A172 (cell line): Measurements from ENCODE around the gene TAAR9. TPM values are rescaled to one million over a fixed set of nuclear protein-coding genes. Genes with fewer than 3 reads are reported as not detected.

ENCODE experiments used
- DNase-seq: peaks from one replicate; pipeline ENCODE4 v3.0.0-alpha.2; 2015; ENCODE audit warnings: low spot score
- total RNA-seq: library from RNA; depleted of rRNA; stranded (reverse); fragments of >200 nt; shearing (Covaris generic); gene quantifications from 2 replicates; pipeline ENCODE4 v1.2.3, GENCODE V29; 2014; rRNA removed

TAAR9 gene, protein sequence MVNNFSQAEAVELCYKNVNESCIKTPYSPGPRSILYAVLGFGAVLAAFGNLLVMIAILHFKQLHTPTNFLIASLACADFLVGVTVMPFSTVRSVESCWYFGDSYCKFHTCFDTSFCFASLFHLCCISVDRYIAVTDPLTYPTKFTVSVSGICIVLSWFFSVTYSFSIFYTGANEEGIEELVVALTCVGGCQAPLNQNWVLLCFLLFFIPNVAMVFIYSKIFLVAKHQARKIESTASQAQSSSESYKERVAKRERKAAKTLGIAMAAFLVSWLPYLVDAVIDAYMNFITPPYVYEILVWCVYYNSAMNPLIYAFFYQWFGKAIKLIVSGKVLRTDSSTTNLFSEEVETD
- not detected in 2 replicates for total RNA-seq

DNA sequence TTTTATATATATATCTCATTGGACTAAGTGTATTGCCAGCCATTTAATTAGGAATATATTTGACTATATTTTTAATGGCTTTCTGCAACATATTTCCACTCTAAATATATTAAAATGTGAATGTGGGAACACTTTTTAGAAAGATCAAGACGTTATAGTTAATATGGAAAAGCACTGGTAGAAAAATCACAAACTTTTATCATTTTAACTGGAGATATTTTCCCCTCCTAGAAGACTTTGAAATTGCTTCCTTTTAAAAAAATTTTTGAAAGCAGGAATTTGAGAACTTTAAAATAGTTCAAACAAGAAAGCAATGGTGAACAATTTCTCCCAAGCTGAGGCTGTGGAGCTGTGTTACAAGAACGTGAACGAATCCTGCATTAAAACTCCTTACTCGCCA, at the start of gene TAAR9:
Gene TAAR9 (plus strand): TSS at position 301 of the 400 bp plus-strand sequence. CDS start 13 bp downstream, at position 314.
- no peak for DNase-seq

DNA sequence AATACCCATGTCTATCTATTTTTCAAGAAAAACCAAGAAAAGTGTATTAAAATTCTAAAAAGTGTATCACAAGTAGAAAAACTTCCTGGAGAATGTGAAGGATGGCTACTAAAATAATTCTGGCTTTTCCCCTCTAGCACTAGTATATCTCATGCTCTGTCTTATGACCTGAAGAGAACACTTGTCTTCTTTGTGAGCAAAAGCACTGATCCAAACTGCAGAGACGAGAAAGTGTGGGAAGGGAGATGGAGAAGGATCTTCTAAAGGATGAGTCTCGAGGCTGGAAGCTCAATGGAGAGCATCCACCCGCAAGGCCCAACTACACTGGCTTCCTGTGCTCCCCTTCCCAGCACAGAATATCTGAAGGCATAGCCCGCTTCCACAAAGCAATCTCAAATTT, 48.7 kb upstream of the TAAR9 start:
- no peak for DNase-seq

DNA sequence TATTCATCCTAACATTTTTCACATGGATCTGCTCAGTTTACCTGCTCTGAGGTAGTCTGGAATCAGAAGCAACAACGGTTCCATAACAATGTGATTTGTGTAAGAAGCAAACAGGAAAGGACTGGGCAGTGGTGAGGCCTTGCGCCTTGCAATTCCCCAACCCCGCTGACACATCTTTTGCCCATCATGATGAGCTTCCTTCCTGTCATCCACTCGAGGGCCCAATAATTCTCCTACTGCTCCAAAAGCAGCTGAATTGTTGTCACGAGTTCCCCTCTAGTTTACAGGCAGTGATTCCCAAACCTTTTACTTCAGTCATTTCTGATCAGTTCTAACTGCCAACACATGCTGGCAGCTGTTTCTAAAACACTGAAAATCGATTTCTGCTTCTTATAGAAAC, 48.1 kb upstream of the TAAR9 start:
- no peak for DNase-seq

DNA sequence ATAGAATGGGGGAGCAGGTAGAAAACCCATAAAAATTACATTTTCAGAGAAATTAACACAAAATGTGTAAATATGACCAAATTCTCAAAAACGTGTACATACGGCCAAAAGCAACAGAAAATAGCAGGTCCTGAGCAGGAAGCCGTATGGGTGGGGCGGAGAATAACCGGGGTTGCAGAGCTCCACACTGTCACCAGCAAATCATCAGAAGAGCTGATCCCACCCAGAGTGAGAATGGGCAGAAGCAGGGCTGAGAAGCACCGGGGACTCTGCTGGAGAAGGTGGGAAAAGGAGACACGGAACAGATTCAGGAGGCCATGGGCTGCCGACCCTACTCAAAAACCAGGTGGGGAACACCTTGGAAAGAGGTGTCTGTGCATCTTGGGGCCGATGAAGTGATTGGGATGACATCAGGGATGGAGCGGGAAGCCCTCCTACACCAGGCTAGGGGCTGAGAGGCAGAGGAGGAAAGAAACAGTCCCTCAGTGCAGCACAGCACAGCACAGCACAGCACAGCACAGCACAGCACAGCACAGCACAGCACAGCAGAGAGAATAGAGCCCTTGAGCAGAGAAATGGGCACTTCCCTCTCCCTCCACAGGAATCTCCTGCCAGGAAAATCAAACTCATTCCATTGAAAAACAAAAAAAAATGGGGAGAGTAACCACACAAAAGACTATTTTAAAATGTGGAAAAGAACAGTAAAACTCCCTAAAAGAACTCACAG, 47.4 kb upstream of the TAAR9 start:
- no peak for DNase-seq

DNA sequence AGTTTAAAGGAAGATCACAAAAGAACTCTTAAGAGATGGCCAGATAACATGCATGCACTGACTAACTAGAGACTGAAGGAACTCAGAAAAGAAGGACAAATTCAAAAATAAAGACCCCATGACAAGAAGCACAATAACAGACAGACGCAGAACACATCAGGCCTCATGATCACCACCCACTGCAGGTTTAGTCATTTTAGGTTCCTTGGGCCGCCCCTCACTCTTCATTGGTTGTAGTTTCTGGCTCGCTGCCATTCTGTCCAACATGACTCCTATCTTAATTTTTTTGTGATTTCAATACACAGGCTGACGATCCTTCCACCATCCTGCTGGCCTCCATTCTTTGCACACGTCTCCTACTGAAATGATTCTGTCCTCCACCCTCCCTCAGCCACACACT, 46.8 kb upstream of the TAAR9 start:
- no peak for DNase-seq

DNA sequence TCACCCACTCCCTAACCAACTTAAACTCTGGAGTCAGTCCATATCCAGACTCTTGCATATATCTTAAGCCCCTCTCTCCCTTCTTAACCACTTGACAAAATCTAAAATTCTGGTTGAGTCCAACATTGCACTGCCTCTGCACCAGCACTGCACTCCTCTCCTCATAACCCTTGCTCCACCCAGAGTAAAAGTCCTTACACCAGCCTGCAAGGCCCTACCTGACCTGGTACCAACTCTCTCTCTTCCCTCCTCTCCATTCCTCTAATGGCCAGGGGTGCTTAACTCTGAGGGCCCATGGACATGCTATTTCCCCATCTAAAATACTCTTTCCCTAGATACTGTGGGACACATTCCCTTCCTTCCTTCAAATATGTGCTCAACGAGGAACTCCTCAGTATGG, 46.2 kb upstream of the TAAR9 start:
- DNase-seq: no peak

DNA sequence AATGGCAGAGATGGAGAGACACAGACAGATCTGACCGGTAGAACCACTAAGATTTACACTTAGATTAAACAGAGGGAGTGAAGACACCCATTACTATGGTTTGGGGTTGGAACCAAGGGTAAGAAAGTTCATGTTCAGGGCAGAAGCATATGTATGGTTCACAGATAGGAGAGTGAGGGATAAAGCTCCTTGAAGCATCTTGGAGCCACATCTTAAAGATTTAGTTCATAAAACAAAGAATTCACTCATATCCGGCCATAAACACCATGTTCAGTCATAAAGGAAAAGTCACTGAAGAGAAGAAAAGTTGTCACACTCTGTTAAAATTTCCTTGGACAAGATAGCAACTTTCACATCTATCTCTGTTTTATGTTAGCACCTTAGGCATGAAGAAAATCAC, 43.1 kb upstream of the TAAR9 start:
- DNase-seq: no peak

DNA sequence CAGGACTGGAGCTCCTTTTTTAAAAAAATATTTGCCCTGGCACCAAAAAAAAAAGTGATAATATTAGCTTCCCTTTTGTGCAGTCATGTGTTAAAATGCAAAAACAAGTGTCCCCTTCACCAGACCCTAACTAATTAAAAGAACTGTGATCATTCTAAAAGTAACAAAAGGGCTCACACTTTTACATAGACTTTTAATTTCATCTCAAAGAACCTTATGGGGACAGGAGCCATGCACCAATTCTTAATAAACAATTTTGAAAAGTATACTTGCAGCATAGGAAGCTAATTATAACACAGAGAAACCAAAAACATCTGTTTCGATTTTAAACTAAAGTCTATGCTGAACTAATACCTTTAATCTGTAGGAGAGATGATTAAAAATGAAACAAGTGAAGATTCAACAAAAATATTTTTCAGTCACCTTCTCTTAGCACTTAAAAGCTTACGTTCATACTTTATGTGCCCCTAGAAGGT, 42.4 kb upstream of the TAAR9 start:
- no peak for DNase-seq

DNA sequence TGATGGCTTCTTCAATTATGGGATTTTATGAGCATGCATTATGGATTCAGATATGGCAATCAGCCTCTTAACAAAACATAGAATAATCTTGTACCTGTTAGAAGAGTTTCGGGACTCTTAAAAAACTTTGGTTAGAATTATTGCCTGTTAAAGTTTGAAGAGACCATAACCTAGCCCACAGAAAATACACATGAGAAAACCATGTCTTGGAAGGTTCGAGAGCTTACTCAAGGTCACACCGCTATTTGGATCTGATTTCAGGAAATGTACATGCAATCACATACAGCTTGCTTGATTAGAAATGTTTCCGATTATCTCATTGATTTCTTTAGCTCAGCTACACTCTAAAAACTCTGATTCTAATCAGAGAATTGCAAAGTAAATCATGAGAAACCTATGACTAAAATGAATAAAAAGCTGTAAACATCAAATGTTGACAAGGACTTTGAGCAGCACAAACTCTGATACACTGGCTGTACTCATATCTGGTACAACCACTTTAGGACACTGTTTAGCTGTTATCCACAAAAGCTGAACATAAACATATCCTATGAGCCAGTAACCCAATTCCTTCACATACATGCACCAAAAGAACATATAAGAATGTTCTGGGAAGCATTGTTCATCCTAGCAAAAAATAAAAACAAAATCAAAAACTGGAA, 41.4 kb upstream of the TAAR9 start:
- no peak for DNase-seq

DNA sequence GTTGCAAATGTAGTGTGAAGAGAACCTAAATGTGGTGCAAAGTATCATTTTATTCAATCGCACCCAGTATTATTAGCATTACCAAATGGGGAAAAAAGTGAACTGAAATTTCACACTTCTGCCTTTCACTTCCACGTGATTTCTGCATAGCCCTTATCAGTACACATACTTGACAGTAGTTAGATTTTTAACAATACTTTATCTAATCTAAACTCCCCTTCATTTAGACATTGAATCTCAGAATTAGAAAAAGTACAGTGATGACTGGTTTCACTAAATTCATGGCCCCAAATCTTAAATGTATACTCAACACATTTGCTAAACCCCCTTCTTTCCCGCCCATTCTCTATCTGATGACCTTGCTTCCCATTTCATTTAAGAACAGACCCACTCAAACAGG, 39.4 kb upstream of the TAAR9 start:
- DNase-seq: no peak

DNA sequence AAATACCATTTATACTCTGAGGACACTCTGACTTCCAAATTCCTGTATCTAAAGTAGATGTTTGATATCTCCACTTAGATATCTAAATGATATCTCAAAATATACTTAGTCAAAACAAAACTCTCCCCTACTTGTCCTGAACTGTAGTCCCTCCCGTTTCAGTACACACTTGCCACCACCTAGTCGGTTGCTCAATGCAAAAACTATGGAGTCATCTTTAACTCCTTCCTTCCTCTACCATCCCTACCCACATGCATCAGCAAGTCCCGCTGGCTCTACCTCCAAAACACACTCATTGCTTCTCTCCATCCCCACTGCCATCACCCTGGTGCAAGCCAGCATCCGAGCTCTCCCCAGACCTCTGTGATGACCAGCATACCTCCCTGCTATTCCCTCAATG, 38.3 kb upstream of the TAAR9 start:
- DNase-seq: no peak

DNA sequence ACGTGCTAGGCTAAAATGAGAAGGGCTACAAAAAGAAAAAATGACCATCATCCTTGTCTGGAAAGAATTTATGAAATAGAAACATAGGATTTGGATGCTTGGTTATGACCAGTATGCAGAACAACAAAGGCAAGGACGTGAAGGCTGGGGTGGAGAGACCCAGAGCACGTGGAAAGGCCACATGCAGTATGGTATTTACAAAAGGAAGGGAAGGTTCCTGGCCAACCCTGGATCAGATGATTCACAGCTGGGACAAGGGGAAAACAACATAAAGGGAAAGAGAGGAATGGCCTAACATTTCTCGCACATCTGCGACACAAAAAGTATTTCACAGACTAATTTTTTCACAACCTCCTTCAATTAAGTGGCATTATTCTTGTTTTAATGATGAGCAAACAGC, 33.3 kb upstream of the TAAR9 start:
- no peak for DNase-seq

DNA sequence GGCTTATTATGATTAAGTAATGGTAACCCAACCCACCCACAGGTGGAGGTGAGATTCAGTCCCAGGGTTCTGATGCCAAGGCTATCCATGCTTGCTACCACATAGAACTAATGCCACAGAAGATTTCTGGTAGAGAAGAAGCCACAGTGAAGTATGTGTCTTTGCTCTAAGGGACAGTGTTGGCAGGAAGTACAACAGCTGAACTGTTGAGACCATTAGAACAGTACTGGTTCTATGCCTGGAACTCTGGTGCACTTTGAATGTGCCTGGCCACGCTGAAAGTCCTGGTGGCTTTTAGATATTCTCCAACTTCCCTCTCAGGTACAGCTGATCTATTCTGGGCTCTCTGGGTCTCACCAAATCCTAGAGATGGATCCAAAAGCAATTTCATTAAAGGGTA, 32.9 kb upstream of the TAAR9 start:
- no peak for DNase-seq

DNA sequence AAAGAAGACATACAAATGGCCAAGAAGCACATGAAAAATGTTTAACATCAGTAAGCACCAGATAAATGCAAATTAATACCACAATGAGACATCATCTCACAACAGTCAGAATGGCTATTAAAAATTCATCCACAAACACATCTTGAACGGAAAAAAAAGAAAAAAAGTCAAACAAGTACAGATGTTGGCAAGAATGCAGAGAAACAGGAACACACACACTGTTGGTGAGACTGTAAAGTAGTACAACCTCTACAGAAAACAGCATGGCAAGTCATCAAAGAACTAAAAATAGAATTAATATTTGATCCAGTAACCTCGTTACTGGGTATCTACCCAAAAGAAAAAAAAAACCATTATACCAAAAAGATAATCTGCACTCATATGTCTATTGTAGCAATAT, 31.6 kb upstream of the TAAR9 start:
- DNase-seq: no peak

DNA sequence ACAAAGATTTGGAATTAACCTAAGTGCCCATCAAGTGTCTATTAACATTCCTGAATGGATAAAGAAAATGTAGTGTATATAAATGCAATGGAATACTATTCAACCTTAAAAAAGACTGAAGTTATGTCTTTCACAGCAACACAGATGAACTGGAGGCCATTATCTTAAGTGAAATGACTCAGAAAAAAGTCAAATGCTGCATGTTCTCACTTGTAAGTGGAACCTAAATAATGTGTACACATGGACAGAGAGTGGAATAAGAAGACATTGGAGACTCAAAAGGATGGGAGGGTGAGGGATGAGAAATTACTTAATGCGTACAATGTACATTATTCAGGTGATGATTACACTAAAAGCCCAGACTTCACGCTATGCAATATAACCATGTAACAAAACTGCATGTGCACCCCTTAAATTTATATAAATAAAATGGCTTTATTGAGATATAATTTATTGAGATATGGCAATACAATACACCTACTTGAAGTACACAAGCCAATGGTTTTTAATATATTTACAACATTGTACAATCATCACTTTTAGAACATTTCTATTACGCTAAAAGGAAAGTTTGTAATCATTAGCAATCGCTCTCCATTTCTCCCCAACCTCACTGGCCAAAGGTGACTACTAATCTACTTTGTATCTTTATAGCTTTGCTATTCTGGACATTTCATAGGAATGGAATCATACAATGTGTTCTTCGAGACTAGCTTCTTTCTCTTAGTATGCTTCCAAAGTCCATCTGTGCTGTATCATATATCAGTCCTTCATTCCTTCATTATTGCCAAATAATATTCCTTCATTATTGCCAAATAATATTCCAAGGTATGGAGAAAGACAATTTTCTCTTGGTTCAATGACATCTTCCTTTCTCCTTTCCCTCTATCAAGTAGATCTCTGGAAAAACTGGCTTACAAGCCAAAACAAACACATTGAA, 30.9 kb upstream of the TAAR9 start:
- no peak for DNase-seq

DNA sequence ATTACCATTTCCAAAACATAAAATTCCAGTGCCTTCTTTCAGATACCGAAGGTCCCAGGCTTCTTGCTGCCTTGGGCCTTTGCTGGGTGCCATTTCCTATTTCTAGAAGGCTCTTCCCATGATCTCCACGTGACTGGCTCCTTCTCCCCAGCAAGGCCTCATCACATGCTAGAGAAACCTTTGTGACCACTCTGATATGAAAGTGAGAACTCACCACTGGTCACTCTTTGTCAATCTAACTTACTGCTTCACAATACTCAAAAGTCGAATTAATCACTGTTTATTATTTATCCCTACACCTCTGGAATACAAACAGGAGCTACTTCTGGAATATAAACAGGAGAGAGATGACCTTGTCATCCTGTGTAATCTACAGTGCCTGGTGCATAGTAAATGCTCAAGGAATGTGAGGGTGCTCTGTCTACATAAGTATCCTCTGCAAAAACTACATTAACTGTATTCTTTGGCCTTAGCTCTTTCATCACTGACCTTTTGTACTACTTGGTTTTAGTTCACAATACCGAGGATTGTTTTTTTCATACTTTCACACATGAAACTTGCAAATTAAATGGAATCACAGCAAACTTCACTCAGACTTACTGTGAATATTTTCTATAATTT, 26.8 kb upstream of the TAAR9 start:
- no peak for DNase-seq

DNA sequence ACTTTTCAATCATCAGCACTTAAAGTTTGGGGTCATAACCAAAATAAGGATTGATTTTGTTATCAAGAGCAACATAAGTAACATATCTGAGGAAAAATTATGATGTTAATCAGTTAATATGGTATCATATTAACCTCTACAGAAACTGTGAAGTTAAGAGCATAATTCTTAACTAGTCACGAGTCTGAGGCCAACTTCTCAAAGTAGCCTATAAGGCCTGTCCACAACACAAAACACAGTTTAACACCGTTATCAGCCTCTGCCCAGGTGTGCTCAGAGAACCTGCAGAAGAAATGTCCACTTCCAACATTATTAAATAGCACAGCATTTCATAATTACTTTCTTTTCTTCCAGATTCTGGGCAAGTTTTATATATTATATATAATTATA, 26.3 kb upstream of the TAAR9 start:
- no peak for DNase-seq

DNA sequence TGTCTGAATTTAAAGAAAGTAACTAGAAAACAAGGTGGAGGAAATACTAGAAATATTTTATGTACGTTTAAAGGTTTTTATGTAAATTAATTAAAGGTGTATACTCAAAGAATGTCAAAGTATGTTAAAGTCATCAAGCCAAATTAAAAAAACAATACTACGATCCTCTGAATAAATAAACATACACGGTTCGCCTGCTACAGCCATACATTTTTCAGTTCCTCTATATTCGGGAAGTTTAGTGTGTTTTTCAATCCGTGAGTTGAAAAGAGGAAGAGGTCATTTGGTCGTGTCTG, 25.8 kb upstream of the TAAR9 start:
- DNase-seq: no peak

DNA sequence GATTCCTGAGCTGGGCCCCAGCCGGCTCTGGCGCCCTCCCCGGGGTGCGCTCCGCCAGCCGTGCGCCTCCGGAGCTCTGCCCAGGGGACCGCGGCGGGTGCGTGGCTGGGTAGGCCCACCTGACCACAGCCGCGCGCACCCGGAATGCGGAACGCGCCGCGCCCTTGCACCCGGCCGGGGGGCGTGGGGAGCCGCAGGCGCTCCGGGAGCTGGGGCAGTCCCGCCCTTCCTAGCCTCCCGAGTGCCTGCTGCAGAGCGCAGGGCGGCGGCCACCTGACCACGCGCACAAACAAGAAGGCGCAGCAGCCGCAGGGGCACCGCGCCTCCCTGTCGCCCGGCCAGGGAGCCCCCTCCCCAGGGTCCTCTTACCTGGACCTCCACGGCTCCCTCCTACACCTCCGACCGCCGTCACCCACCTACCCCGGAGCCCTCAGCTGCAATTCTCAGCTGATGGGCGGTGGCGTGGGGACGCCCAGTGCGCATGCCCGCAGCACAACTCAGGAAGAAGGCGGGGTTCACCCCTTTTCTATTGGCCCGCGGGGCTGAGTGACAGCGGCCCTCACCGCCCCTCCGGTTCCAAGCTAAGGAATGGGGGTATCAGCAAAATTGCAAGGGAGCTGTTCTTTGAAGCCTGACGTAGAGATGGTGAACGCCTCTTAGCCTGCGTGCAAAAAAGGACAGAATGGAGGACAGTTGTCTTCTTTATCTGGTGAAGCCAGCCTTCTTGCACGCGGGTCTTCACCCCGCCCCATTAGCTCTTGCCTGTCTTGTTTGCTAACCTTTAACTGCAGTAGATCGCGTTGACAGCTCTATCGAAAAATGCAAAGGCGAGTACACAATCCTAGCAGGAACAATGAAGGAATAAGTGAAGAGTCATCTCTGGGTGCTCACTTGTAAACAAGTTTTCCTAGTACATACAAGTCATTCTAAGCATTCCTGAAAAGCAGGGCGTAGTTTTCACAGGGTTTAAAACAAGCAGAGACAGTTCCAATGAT, 25.1 kb upstream of the TAAR9 start, which contains the start of gene STX7:
Gene STX7 (minus strand): TSS at position 479 of the 995 bp plus-strand sequence. CDS start 9,586 bp downstream, outside the sequence.
- DNase-seq: peak; percentile 76
